ENCODE results near the gene SPATA12.

DNA sequence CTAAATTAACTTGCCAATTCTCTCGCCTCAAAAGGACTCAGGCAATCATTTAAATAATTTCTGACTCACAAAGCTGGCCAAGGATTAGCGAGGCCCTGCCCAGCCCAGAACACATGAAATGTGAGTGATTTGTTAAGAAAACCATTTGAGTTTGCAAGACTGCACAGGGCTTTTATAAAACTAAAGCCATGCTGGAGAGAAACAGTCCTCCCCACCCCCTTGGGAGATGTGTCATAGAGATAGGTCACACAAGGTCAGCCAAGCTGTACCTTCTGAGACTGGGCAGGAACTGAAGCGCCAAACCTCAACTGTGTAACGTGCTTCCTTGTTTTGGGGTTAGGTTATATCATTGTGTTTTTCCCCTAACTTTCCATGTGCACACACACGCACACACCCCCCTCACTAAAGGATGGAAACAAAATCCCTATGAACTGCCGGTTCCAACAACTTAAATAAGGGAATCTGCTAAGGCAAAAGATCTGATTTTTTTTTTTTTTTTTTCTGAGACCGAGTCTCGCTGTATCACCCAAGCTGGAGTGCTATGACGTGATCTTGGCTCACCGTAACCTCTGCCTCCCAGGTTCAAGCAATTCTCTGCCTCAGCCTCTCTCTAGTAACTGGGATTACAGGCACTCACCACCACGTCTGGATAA is 8.1 kb downstream of the SPATA12 start:
- TF ChIP-seq, protein P1, sequence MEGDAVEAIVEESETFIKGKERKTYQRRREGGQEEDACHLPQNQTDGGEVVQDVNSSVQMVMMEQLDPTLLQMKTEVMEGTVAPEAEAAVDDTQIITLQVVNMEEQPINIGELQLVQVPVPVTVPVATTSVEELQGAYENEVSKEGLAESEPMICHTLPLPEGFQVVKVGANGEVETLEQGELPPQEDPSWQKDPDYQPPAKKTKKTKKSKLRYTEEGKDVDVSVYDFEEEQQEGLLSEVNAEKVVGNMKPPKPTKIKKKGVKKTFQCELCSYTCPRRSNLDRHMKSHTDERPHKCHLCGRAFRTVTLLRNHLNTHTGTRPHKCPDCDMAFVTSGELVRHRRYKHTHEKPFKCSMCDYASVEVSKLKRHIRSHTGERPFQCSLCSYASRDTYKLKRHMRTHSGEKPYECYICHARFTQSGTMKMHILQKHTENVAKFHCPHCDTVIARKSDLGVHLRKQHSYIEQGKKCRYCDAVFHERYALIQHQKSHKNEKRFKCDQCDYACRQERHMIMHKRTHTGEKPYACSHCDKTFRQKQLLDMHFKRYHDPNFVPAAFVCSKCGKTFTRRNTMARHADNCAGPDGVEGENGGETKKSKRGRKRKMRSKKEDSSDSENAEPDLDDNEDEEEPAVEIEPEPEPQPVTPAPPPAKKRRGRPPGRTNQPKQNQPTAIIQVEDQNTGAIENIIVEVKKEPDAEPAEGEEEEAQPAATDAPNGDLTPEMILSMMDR (IDR thresholded peaks at IDR 0.05; ENCODE audit: insufficient read depth, low read depth, low read length) = no peak
- TF ChIP-seq EZH2 (IDR thresholded peaks at IDR 0.05; ENCODE audit: insufficient read depth, low read length) = no peak

Data from astrocyte (in vitro differentiated cells and primary cell).